Hematopoietic multipotent progenitor cell treated with erythropoietin and hydrocortisone succinate and interleukin-3 and kit ligand, for 6 days (in vitro differentiated cells): ENCODE results near the gene CSTF3.
A peak's percentile ranks its signal among the peaks of the same experiment; 100 is the strongest.
"Not testable (repeated sequence)": the region's sequence is repeated elsewhere in the genome, so short reads cannot be mapped to it uniquely, and the experiment has no call there.

ENCODE experiments used
- DNase-seq: peaks from one replicate; pipeline ENCODE4 v3.0.0-alpha.2; 2015

The CSTF3 gene

GRCh38 chr11:33072465-33072864, 88.8 kb downstream of the CSTF3 start:
- DNase-seq = no peak

DNA sequence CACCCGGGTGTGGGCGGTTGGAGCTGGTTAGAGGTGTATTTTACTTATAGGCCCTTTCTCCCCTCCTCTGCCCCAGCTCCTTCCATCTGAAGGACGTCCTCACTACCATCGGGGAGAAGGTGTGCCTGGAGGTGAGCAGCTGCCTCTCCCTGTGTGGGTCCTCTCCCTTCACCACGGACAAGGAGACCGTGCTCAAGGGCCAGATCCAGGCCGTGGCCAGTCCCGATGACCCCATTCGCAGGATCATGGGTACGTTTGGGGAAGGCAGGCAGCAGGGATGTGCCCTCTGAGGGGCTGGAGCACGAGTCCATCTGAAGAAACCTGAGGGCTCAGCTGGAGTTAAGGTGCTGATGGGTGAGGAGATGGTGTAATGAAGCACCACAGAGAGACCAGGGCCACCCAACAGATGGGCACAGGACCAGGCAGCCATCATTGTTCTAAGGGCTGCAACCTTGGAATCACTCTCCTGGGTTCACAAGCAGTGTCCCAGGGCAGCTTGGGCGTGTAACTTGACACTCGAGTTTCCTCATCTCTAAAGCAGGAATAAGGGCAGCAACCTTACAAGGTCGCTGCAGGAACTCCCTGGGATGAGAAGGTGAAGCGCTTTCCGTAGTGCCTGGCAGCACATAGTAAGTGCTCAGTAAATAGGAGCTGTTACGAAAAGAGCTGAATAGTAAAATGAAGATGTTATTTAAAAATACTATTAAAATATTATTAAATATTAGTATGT, 92.5 kb downstream of the CSTF3 start:
- DNase-seq = no peak

- no peak for DNase-seq
Measured at GRCh38 chr11:33067294-33067693, 94.0 kb downstream of the CSTF3 start.

DNA sequence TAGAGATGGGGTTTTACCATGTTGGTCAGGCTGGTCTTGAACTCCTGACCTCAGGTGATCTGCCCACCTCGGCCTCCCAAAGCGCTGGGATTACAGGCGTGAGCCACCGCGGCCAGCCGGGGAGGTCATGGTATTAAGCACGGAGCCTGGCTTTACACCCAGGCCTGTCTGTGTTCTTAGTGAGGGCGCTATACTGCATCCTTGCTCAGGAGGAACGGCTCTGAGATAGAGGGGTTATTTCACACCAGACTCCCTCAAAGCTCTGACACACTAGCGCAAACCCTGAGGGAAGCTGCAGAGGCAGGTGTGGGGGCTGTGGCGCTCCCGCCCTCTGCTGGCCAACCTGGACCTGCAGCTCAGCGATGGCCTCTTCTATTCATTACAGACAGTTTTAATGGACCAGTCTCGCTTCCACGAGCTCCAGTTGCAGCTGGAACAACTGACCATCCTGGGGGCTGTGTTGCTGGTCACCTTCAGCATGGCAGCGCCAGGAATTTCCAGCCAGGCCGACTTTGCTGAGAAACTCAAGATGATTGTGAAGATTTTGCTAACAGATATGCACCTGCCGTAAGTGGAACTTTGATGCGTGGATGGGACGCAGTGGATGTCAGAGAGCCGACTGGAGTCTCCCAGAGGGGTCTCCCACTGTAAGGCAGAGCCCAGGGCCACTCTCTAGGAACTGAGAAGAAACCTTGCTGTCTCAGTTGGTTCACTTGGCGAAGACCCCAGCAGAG, 95.7 kb downstream of the CSTF3 start:
- peak; percentile 85 for DNase-seq

GRCh38 chr11:33064866-33065265, 96.4 kb downstream of the CSTF3 start:
- no peak for DNase-seq

GRCh38 chr11:33064033-33064825, 97.1 kb downstream of the CSTF3 start:
- DNase-seq = peak; percentile 31

- DNase-seq = peak; percentile 46
Measured at GRCh38 chr11:33063326-33063881, 97.9 kb downstream of the CSTF3 start.

DNA sequence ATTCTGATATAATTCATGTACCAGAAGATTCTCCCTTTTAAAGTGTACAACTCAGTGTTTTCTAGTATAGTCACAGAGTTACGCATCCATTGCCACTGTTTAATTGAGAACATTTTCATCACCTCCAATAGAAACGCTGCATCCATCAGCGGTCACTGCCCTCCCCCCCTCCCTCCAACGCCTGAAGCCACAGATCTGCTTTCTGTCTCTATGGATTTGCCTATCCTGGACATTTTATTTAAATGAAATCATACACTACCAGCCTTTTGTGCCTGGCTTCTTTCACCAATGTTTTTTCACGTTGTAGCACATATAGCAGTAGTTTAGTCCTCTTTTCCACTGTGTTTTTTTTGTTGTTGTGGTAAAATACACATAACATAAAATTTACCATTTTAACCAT, 99.1 kb downstream of the CSTF3 start:
- DNase-seq = no peak

- no peak for DNase-seq
Measured at GRCh38 chr11:33060271-33060670, 101.0 kb downstream of the CSTF3 start.

GRCh38 chr11:33059331-33060007, 101.8 kb downstream of the CSTF3 start:
- DNase-seq = no peak

DNA sequence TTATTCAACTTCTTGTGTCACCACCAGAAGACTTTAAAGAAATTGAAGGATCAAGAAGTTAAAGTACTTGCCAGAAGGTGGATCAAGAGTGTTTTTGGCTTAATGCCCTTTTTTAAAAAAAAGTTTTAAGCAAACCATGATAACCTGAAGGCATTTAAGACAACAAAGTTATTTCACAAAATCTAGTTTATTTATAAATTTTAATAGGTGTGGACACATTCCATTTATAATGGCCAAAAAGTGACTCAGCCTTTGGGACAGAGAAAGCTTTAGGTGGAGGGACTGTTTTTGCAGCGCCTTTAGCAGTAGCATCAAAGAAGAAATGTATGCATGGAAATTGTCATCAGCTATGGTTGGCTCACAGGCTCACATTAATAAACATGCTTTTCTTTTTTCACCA, 104.0 kb downstream of the CSTF3 start:
- DNase-seq = no peak

DNA sequence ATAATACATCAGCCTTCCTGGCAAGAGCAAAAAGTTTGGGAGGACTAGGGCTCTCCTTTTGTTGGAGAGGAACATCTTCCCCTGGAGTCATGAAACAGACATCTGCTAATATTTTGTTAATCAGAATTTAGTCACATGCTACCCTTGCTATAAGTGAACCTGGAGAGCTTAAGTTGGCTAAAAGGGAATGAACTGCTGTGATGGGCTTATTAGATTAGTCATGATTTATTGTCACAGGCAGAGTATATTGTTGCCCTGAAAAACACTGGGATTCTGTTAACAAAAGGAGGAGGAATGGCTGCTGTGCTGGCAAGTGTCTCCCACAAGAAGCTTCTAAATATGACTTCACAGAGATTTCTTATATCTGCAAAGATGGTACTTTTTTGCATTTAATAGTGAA, 105.9 kb downstream of the CSTF3 start:
- no peak for DNase-seq

- no peak for DNase-seq
Measured at GRCh38 chr11:33052231-33052630, 109.0 kb downstream of the CSTF3 start.

- not testable (repeated sequence) for DNase-seq
Measured at GRCh38 chr11:33049565-33050408, 111.5 kb downstream of the CSTF3 start.

DNA sequence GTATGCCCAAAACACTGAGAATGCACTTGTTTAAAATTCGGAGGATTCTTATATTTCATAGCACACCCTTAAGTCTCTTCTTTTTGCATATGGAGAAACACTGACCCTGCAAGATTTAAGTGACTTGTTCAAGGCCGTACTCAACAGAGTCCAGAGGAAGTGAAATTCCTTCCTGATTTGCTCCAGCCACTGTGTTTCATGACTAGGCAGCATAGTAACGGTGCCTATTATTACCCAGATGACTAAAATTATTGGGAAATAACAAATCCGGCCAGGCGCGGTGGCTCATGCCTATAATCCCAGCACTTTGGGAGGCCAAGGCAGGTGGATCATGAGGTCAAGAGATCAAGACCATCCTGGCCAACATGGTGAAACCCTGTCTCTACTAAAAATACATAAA, 112.6 kb downstream of the CSTF3 start:
- DNase-seq = not testable (repeated sequence)

DNA sequence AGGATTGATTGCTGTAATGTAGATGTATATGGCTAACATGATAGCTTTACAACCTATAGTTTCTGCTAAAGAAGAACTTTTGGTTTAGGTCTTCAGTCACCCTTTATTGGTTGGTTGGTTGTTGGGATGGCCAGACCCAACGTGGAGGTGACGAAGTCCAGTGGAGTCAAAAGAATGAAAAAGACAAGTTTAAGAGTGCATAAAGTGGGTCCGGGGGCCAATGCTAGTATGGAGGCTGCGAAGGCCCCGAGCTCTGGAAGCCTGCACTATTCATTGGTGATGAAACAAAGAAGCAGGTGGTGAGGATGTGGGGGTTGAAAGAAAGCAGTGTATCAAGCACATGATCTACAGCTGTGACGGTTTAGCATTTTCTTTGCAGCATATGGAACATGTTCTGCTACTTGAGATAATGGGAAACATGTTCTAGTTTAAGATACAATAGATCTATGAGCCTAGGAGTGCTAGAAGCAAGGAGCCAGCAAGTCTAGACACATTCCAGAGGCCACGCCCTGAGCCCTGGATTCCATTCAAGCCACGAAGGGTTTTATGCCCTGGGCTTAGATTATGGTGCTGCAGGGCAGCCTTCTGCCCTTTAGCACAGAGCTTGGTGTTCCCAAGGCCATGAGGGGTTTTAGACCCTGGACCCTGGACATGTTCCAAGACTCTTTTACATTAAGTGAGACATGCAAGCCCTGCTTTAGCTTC, 115.6 kb downstream of the CSTF3 start:
- peak; percentile 40 for DNase-seq

DNA sequence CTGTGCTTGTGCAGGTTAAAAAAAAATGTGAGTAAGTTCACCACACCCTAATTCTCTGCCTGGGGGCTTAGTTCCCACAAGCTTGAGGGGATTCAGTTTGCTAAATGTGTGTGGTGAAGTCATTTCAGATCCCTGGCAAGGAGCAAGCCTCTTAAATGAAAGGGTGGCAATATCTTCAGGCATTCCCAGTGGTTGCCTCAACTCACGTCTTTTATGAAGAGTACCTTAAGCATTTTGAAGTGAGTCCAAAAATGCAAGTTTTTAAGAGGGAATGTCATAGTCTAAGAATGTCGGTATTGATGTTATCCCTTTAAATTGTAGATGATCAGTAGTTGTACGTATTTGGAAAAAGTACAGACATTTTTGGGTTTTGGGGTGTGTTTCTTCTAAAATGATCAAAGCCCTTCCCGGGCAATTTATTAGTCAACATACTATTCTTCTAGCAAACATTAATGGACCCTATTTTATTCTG, 117.0 kb downstream of the CSTF3 start:
- DNase-seq = no peak

DNA sequence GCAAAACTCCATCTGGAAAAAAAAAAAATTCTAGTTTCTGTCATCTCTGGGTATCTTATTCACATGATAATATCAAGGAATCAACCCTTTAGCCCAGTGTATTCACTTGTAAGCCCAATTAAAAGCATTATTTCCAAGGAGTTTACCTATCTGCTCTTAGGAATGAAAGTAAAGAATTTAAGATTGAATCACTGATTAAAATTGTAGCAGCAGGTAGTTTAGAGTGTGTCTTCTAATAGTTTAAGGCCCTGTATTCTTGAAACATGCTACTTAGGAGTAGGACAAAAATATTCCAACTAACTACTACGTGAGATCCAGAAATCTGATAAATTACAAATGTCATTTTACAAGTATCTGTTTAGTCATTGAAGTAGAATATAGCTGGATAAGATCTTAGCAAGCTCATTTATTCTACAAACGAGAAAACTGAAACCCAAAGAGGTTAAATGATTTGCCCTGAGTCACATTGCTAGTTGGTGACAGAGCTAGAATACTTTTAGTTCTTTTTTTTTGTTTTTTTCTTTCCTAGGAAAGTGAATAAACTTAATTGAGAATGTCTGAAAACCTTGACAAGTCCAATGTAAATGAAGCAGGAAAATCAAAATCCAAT, 118.0 kb downstream of the CSTF3 start:
- no peak for DNase-seq

DNA sequence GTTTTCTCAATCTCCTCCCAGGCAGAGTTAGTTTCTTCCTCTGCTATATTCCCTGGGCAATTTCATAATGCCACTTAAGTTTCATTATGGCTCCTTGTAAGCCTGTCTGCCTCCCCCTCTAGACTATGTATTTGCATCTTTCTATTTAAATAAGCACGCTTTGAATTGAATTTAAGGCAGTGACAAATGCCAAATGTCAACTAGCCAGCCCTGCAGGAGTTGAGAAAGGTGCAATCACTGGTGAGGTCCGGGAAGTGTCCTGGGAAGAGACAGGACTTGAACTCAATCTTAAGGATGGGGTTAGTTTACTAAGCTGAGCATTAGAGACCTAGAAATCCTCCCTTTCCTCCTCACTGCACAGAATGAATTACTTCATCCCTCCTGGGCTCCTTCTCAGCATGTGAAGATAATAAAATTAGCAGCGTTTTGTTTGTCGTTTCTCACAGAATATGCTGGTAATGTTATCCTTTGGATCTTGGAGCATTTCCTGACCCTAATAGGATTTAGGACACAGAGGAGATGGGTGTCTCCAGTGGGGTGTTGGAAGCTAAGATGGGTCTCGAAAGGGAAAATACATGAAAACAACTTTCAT, 120.3 kb downstream of the CSTF3 start:
- DNase-seq = no peak
